HepG2 (cell line): ENCODE results near the gene RECQL5. TPM values are rescaled to one million over a fixed set of nuclear protein-coding genes. Genes with fewer than 3 reads are reported as not detected.

ENCODE experiments used
- CCAR2 ChIP-seq: fragments of 200-400 bp; formaldehyde crosslinking; optimal IDR thresholded peaks from 2 replicates; pipeline ENCODE3; 2018; ENCODE audit warnings: low read depth, mild to moderate bottlenecking, low read length, moderate library complexity
- CHD4 ChIP-seq: fragments of 200-600 bp; sonication (generic); IDR thresholded peaks from 2 replicates; pipeline ENCODE4 v1.7.0; 2017; ENCODE audit warnings: mild to moderate bottlenecking, low read length, borderline replicate concordance
- DNMT1 ChIP-seq: sonication (generic); formaldehyde crosslinking; IDR thresholded peaks from 2 replicates; pipeline ENCODE4 v1.5.1; 2020; ENCODE audit warnings: mild to moderate bottlenecking, missing genetic modification reagents
- ETV6 ChIP-seq: sonication (generic); formaldehyde crosslinking; conservative IDR thresholded peaks from 2 replicates; pipeline ENCODE4 v1.4.0; 2020; ENCODE audit warnings: missing genetic modification reagents
- FOXA3 ChIP-seq: IDR thresholded peaks from 2 replicates; pipeline ENCODE4 v1.6.1; 2016; ENCODE audit warnings: missing genetic modification reagents, missing compliant biosample characterization
- HNF4G ChIP-seq, 2 experiments: sonication (generic) in 1 of 2; formaldehyde crosslinking in 1 of 2; IDR thresholded peaks; 2 replicates each; pipeline versions ENCODE4 v1.4.0 to v1.6.1; 2011 to 2020; ENCODE audit warnings: borderline replicate concordance in 2 of 2, low read depth in 2 of 2, mild to moderate bottlenecking in 2 of 2, low read length in 1 of 2, missing genetic modification reagents in 1 of 2, moderate library complexity in 1 of 2
- MTA1 ChIP-seq: sonication (generic); formaldehyde crosslinking; IDR thresholded peaks from 2 replicates; pipeline ENCODE4 v1.4.0; 2020; ENCODE audit warnings: missing genetic modification reagents, mild to moderate bottlenecking, borderline replicate concordance
- NFIB ChIP-seq: sonication (generic); formaldehyde crosslinking; IDR thresholded peaks from 2 replicates; pipeline ENCODE4 v1.9.0; 2021; ENCODE audit warnings: missing genetic modification reagents, mild to moderate bottlenecking, borderline replicate concordance
- PAF1 ChIP-seq: IDR thresholded peaks from 2 replicates; pipeline ENCODE4 v1.6.1; 2016; ENCODE audit warnings: missing genetic modification reagents, missing compliant biosample characterization
- RBAK ChIP-seq: sonication (generic); formaldehyde crosslinking; IDR thresholded peaks from 2 replicates; pipeline ENCODE4 v1.5.1; 2020; ENCODE audit warnings: mild to moderate bottlenecking, missing genetic modification reagents
- SOX5 ChIP-seq: IDR thresholded peaks from 2 replicates; pipeline ENCODE4 v1.6.1; 2016; ENCODE audit warnings: borderline replicate concordance
- TAF1 ChIP-seq: sonication (generic); formaldehyde crosslinking; IDR thresholded peaks from 2 replicates; pipeline ENCODE4 v1.4.0; 2020; ENCODE audit warnings: missing genetic modification reagents
- WIZ ChIP-seq: sonication (generic); formaldehyde crosslinking; IDR thresholded peaks from 2 replicates; pipeline ENCODE4 v1.5.1; 2020; ENCODE audit warnings: mild to moderate bottlenecking, missing genetic modification reagents
- ZFAT ChIP-seq: sonication (generic); formaldehyde crosslinking; conservative IDR thresholded peaks from 2 replicates; pipeline ENCODE4 v1.8.1; 2023; ENCODE audit warnings: missing genetic modification reagents, inconsistent platforms
- ZMYM2 ChIP-seq: sonication (generic); formaldehyde crosslinking; IDR thresholded peaks from 2 replicates; pipeline ENCODE4 v1.8.0; 2022; ENCODE audit warnings: mild to moderate bottlenecking, missing genetic modification reagents
- ZNF335 ChIP-seq: sonication (generic); formaldehyde crosslinking; IDR thresholded peaks from 2 replicates; pipeline ENCODE4 v1.4.0; 2020; ENCODE audit warnings: missing genetic modification reagents
- ZNF558 ChIP-seq: sonication (generic); formaldehyde crosslinking; IDR thresholded peaks from 2 replicates; pipeline ENCODE4 v1.9.0; 2022; ENCODE audit warnings: mild to moderate bottlenecking, missing genetic modification reagents, borderline replicate concordance
- ZNF605 ChIP-seq: sonication (generic); formaldehyde crosslinking; IDR thresholded peaks from 2 replicates; pipeline ENCODE4 v1.8.0; 2022; ENCODE audit warnings: mild to moderate bottlenecking, missing genetic modification reagents
- ZNF781 ChIP-seq: sonication (generic); formaldehyde crosslinking; IDR thresholded peaks from 2 replicates; pipeline ENCODE4 v1.5.1; 2020; ENCODE audit warnings: borderline replicate concordance, mild to moderate bottlenecking, missing genetic modification reagents; ENCODE audit errors: not compliant biosample characterization
- polyA plus RNA-seq, 8 experiments: library from polyadenylated mRNA; depleted of rRNA in 3 of 8; stranded (reverse) in 7 of 8; unstranded in 1 of 8; fragments of >200 nt; fragmentation: Illumina TruSeq in 4 of 8; extraction: Trizol in 4 of 8; gene quantifications; 2 replicates each; pipeline versions ENCODE4 v1.2.1 to v1.2.3, GENCODE V29; 2011 to 2016; ENCODE audit warnings: low read depth in 4 of 8, missing spikeins in 1 of 8, mixed read lengths in 1 of 8; ENCODE audit not compliant: insufficient read depth in 1 of 8
- total RNA-seq, 5 experiments: library from RNA; depleted of rRNA; stranded (reverse); fragments of >200 nt; fragmentation: Illumina TruSeq; extraction: Trizol; gene quantifications; 2 replicates each; pipeline ENCODE4 v1.2.3, GENCODE V29; 2016; ENCODE audit warnings: low read depth in 1 of 5
- TF ChIP-seq, protein P1 (sequence below): sonication (generic); formaldehyde crosslinking; IDR thresholded peaks from 2 replicates; pipeline ENCODE4 v1.4.0; 2020; ENCODE audit warnings: missing genetic modification reagents, borderline replicate concordance
- TF ChIP-seq, protein P2 (sequence below): sonication (generic); formaldehyde crosslinking; IDR thresholded peaks from 2 replicates; pipeline ENCODE4 v1.9.0; 2021; ENCODE audit warnings: missing genetic modification reagents, borderline replicate concordance

The RECQL5 gene
- total and polyA plus RNA-seq, 2 of the 13 experiments (the other 11 are each of a cell fraction or from before 2014, with no cell fraction given) = 27.7 to 32.0 TPM

DNA sequence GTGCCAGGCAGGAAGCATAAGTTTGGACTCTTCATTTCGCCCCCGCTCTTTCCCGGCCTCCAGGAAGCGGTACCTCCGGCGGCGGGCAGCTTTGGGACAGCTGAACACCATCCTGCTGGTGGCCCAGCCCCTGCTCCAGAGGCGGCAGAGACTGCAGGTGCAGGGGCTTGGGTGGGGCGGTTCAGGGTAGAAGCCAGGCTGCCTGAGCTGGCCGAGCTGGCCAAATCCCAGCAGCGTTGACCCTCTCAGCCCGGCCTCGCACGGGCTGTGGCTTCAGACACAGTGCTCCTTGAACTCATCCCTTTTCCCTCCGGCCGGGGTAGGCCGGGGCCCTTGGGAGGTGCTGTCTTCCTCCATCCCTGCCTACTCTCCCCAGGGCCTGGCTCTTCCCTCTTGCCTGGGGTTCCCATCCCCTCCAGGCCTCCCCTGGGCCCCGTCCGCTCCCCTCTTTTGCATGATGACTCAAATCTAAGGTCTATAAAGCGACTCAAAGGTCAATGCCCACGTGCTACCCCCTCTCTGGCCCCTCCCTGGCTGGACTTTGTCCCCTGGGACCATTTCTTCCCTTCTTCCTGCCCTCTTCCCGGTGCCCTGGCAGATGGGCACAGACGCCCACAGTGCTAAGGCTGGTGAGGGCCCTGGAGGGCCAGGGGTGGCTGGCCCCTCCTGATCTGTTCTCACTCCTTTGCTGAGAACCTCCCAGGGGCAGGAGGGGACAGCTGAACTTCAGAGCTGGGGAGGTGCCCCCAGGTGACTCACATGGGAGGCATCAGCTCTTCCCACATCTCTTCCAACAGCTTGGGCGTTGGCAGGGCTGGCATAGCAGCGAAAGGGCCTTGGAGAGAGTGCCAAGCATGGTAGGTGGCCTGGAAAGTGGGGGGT is 56.6 kb downstream of the RECQL5 start (continued):
- TF ChIP-seq SOX5 (CRISPR knock-in tag) = peak; percentile 33; the same call in 1 of the 2 replicates
- TF ChIP-seq CHD4 = peak; percentile 28; the same call in 1 of the 2 replicates
- no peak for TF ChIP-seq ZFAT (CRISPR knock-in tag)
- TF ChIP-seq TAF1 (CRISPR knock-in tag) = peak; percentile 22; the same call in 1 of the 2 replicates
- TF ChIP-seq WIZ (CRISPR knock-in tag) = no peak
- no peak for TF ChIP-seq NFIB
- peak; percentile 89 for TF ChIP-seq HNF4G (IDR thresholded peaks at IDR 0.05; ENCODE audit: borderline replicate concordance, low read depth, low read length)
- TF ChIP-seq HNF4G (CRISPR knock-in tag; IDR thresholded peaks at IDR 0.05; ENCODE audit: borderline replicate concordance, low read depth) = peak; percentile 88; the same call in 1 of the 2 replicates
- TF ChIP-seq ETV6 (CRISPR knock-in tag) = no peak
- no peak for TF ChIP-seq ZNF558
- TF ChIP-seq, protein P1, sequence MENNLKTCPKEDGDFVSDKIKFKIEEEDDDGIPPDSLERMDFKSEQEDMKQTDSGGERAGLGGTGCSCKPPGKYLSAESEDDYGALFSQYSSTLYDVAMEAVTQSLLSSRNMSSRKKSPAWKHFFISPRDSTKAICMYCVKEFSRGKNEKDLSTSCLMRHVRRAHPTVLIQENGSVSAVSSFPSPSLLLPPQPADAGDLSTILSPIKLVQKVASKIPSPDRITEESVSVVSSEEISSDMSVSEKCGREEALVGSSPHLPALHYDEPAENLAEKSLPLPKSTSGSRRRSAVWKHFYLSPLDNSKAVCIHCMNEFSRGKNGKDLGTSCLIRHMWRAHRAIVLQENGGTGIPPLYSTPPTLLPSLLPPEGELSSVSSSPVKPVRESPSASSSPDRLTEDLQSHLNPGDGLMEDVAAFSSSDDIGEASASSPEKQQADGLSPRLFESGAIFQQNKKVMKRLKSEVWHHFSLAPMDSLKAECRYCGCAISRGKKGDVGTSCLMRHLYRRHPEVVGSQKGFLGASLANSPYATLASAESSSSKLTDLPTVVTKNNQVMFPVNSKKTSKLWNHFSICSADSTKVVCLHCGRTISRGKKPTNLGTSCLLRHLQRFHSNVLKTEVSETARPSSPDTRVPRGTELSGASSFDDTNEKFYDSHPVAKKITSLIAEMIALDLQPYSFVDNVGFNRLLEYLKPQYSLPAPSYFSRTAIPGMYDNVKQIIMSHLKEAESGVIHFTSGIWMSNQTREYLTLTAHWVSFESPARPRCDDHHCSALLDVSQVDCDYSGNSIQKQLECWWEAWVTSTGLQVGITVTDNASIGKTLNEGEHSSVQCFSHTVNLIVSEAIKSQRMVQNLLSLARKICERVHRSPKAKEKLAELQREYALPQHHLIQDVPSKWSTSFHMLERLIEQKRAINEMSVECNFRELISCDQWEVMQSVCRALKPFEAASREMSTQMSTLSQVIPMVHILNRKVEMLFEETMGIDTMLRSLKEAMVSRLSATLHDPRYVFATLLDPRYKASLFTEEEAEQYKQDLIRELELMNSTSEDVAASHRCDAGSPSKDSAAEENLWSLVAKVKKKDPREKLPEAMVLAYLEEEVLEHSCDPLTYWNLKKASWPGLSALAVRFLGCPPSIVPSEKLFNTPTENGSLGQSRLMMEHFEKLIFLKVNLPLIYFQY (CRISPR knock-in tag) = no peak
- no peak; the same call in 1 of the 2 replicates for TF ChIP-seq MTA1 (CRISPR knock-in tag)
- 0 out of 2 replicates have a peak, but pooled peaks have one; percentile 27 for TF ChIP-seq ZNF335 (CRISPR knock-in tag)
- TF ChIP-seq CCAR2 = no peak
- no peak for TF ChIP-seq PAF1 (CRISPR knock-in tag)
- peak; percentile 46; the same call in 1 of the 2 replicates for TF ChIP-seq ZMYM2 (CRISPR knock-in tag)
- TF ChIP-seq DNMT1 (CRISPR knock-in tag) = no peak
- TF ChIP-seq FOXA3 (CRISPR knock-in tag) = no peak
- TF ChIP-seq, protein P2, sequence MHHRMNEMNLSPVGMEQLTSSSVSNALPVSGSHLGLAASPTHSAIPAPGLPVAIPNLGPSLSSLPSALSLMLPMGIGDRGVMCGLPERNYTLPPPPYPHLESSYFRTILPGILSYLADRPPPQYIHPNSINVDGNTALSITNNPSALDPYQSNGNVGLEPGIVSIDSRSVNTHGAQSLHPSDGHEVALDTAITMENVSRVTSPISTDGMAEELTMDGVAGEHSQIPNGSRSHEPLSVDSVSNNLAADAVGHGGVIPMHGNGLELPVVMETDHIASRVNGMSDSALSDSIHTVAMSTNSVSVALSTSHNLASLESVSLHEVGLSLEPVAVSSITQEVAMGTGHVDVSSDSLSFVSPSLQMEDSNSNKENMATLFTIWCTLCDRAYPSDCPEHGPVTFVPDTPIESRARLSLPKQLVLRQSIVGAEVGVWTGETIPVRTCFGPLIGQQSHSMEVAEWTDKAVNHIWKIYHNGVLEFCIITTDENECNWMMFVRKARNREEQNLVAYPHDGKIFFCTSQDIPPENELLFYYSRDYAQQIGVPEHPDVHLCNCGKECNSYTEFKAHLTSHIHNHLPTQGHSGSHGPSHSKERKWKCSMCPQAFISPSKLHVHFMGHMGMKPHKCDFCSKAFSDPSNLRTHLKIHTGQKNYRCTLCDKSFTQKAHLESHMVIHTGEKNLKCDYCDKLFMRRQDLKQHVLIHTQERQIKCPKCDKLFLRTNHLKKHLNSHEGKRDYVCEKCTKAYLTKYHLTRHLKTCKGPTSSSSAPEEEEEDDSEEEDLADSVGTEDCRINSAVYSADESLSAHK (CRISPR knock-in tag) = no peak
- no peak for TF ChIP-seq RBAK (CRISPR knock-in tag)
- TF ChIP-seq ZNF781 (CRISPR knock-in tag) = peak; percentile 55
- TF ChIP-seq ZNF605 = 0 out of 2 replicates have a peak, but pooled peaks have one; percentile 36
